ENCODE measurements around the gene FUT2.

DNA sequence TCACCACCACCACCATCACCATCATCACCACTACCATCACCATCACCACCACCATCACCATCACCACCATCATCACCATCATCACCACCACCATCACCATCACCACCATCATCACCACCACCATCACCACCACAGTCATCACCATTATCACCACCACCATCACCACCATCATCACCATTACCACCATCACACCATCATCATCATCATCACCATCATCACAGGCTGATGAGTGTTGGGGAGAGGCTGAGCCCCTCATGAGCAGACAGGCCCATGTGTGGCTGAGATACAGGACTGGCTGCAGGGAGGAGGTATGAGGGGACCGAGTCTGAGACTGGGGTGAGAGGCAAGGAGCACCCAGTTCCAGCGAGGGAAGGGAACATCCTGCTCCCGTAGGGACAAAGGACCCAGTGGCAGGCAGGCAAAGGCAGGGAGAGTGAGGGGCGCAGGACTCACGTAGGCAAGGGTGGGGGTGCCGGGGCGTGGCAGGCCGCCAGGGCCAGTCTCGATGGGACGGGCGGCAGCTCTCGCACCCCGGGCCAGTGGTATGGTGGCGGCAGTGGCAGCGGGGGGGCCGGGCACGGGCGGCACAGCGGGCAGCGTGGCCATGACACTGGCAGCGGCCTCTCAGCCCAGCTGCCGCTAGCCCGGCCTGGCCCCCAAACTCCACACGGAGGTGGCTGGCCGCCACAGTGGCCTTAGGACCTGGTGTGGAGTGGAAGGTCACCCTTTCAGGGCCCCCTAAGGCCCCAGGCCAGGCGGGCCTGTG, 25.7 kb upstream of the FUT2 start:
- TF ChIP-seq SP1 (IDR thresholded peaks at IDR 0.05; ENCODE audit: low read depth), result no peak
- no peak for TF ChIP-seq CTCF (IDR thresholded peaks at IDR 0.05 in 2 of 3, conservative IDR thresholded peaks at IDR 0.05 in 1 of 3; ENCODE audit: borderline replicate concordance in 1 of 3, insufficient read depth in 1 of 3, low read depth in 2 of 3, low read length in 2 of 3)
- no peak for TF ChIP-seq EZH2 (IDR thresholded peaks at IDR 0.05)
- no peak for TF ChIP-seq REST (IDR thresholded peaks at IDR 0.05; ENCODE audit: low read depth)
- TF ChIP-seq FOSL1 (IDR thresholded peaks at IDR 0.05; ENCODE audit: low read depth), result no peak
- TF ChIP-seq JUND (IDR thresholded peaks at IDR 0.05), result no peak
- no peak for TF ChIP-seq YY1 (IDR thresholded peaks at IDR 0.05; ENCODE audit: extremely low read depth, insufficient replicate concordance, low read depth, low read length)
- TF ChIP-seq SRF (IDR thresholded peaks at IDR 0.05; ENCODE audit: low read depth), result no peak
- TF ChIP-seq CEBPB (IDR thresholded peaks at IDR 0.05; ENCODE audit: low read depth), result no peak

Data from HCT116 (cell line).